OCI-LY1 (cell line): ENCODE measurements around the gene ARL6IP4.

Experiments used
- CTCF ChIP-seq: fragments of 200-600 bp; sonication (generic), shearing (Covaris generic); IDR thresholded peaks from 2 replicates; pipeline ENCODE4 v1.5.1; 2017; ENCODE audit warnings: mild to moderate bottlenecking, antibody characterized with exemption, low read length, moderate library complexity, mixed read lengths
- EZH2 ChIP-seq: fragments of 200-600 bp; sonication (generic), shearing (Covaris generic); IDR thresholded peaks from 2 replicates; pipeline ENCODE4 v1.8.0; 2017; ENCODE audit warnings: borderline replicate concordance, mixed run types, mild to moderate bottlenecking, antibody characterized with exemption, low read length, moderate library complexity, mixed read lengths

- TF ChIP-seq CTCF (no peak), EZH2 (no peak)
Measured at GRCh38 chr12:123005081-123005626, 24.7 kb downstream of the ARL6IP4 start.
